ENCODE results near the gene FAU.
A peak's percentile ranks its signal among the peaks of the same experiment; 100 is the strongest.
"Not testable (repeated sequence)": the region's sequence is repeated elsewhere in the genome, so short reads cannot be mapped to it uniquely, and the experiment has no call there.

Gene FAU

GRCh38 chr11:65121865-65122696, at the start of gene FAU, which contains the start of gene MRPL49:
Gene FAU (minus strand): TSS chr11:65122134. CDS start chr11:65121813, 321 bp downstream.
Gene MRPL49 (plus strand): TSS chr11:65122321. CDS start chr11:65122347, 26 bp downstream.
- peak; percentile 97 for DNase-seq

DNA sequence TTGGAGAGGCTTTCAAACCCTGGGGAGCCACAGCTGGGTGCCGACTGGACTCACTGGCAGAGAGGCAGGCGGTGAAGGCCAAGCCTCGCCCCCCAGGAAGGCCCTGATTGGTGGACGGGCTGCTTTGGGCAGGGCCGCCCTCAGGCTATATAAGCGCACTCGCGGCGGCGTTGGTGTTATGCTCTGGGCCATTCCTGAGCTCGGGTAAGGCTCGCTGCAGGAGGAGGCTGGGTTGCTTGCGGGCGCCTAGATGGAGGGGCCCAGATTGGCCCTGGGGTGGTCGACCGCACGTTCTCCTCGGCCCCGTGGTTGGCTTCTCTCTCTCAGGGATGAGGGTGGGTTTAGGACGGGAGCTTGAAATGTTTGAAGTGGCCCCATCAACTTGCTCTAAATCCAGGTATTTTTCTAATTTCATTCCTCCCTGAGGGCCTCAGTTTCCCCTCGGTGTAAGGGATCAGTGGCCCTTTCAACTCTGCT, 48.2 kb upstream of the FAU start, which contains the start of gene SPDYC:
Gene SPDYC, plus strand, starts transcription at position 176 of the 477 bp plus-strand sequence. CDS start 1,125 bp downstream, outside the sequence.
- DNase-seq = no peak

DNA sequence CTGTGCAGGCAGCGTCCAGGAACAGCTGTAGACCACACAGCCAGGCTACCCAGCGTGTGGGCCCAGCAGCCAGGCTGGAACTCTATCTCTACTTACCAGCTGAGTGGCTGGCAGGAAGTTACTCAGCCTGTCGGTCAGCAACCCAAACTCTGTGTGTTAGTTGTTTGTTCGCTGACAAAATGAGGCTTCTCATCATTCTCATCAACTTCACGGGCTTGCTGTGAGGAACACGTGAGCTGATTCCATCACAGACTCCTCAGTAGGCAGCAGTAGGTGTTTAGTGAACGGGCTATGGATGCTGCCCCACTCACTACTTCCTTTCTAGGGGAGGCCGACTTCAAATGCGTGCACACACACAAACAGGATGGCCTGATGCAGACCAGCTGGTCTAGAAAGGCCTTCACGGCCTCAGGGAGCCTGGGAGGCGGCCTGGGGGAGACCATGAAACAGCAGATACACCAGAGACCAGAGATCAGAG, 47.3 kb upstream of the FAU start:
- no peak for DNase-seq

DNA sequence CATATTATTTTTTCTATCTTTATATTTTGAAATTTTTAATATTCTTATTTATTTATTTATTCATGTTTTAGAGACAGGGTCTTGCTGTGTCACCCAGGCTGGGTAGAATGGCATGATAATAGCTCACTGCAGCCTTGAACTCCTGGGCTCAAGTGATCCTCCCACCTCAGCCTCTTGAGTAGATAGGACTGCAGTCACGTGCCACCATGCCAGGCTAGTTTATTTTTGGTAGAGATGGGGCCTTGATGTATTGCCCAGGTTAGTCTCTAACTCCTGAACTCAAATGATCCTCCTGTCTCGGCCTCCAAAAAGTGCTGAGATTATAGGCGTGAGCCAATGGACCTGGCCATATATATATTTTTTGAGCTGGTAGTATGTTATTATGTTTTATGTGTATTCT, 45.7 kb upstream of the FAU start:
- no peak for DNase-seq

DNA sequence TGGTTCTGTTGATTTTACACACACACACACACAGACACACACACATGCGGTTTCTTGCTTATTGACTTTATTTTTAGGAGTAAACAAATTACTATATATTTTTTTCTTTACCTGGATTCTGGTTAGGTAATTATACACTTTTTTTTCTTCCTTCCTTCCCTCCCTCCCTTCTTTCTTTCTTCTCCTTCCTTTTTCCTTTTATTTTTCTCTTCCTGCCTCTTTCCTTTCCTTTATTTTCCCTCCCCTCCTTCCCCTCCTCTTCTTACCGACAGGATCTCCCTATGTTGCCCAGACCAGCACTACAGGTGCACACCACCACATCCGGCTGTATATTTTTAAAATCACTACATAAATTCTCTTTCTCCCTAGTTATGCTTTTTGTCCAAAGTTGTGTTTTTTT, 45.0 kb upstream of the FAU start:
- no peak for DNase-seq

DNA sequence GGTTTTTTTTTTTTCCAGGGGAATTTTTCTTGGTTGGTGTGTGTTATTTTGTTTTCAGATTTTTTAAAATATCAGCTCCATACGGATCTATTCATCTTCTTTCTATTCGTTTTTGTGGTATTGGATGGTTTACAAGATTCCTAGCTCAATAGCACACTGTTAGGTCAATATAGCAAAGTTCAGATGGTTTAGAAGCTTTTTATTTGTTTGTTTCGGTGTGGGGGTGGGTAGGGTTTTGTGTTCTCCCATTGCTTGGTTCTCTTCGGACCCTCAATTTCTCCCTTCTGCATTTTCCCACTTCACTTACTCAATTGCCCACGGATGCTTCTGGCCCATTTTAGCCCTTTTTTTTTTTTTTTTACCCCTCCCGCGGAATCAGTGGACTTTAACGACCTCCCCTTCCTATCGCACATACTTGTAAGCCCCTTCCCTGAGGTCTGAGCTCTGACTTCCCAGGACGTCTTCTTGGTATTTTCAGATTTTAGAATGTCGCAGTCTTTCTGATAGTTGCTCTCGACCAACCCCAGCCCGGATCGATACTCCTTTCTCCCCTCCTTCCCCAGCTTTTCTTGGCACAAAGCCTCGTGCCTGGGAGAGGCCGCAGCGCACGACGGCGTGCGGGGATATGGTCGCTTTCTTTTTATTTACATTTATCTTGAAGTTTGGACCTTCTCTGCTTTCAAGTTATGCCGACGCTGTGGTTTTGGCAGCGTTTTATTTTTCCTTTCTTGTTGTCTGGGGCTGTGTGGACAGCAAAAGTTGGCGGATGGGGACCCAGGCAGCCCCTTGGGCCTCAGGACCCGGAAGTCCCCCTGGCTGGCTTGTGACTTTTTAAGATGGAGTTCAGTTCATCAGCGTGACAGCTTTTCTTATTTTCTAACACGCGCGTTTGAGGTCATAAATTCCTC, 43.7 kb upstream of the FAU start:
- no peak for DNase-seq

DNA sequence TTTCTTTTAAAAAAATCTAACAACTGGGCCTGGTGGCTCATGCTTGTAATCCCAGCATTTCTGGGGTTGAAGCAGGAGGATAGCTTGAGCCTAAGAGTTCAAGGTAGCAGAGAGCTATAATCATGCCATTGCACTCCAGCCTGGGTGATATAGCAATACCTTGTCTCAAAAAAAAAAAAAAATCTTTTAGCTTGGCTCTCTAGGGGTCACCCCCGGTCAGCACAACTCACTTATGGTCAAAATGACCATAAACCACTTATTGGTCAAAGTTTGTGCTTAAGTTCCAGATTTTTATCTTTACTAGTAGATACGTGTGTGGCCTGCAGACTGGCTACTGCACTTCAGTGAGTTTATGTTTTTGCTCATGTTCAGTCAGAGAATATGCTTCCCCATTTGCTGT, 41.8 kb upstream of the FAU start:
- no peak for DNase-seq

DNA sequence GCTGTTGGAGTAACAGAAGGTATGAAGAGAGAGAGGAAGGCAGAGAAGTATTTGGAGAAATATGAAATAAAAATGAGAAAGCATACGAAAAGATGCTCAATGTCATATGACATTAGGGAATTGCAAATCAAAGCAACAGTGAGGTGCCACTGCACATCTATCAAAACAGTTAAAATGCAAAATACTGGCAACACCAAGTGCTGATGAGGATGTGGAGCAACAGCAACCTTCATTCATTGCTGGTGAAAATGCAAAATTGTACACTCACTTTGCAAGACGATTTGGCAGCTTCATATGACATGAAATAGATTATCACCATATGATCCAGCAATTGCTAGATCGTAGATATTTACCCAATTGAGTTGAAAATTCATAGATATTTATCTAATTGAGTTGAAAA, 38.7 kb upstream of the FAU start:
- DNase-seq = no peak

- no peak for DNase-seq
Measured at GRCh38 chr11:65159012-65159411, 37.1 kb upstream of the FAU start.

GRCh38 chr11:65157336-65157735, 35.4 kb upstream of the FAU start:
- no peak for DNase-seq

DNA sequence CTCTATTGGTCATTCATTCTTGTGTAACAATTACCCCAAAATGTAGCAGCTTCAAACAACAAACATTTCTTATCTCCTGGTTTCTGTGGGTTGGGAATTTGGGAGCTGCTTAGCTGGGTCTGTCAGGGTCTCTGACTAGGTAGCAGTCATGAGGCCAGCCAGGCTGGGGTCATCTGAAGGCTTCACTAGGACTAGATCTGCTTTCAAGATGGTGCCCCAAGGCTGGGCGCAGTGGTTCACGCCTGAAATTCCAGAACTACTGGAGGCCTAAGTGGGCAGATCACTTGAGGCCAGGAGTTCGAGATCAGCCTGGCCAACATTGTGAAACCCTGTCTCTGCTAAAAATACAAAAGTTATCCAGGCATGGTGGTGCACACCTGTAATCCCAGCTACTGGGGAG, 35.0 kb upstream of the FAU start:
- DNase-seq = no peak

- no peak for DNase-seq
Measured at GRCh38 chr11:65156256-65156655, 34.3 kb upstream of the FAU start.

- no peak for DNase-seq
Measured at GRCh38 chr11:65152122-65152521, 30.2 kb upstream of the FAU start.

DNA sequence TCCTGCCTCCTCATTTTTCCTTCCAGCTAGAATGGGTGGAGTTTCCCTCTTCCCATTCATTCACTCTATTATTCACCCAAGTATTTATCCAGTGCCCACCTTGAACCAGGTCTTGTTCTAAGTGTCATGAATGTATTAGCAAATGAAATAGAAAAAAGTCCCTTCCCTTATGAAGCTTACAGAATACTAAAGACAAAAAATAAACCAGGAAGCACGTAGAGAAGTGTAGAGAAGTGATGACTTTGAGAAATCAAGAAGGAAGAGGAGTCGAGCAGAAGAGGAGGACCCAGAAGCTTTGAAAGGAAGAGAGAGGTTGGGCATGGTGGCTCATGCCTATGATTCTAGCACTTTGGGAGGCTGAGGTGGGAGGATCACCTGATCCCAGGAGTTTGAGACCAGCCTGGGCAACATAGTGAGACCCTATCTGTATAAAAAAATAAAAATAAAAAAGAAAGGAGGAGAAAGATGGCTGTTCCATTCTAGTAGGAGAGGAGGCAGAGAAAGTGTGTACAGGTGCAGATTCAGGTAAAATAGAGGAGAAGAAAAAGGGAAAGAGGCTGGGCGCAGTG, 29.5 kb upstream of the FAU start:
- DNase-seq = no peak

DNA sequence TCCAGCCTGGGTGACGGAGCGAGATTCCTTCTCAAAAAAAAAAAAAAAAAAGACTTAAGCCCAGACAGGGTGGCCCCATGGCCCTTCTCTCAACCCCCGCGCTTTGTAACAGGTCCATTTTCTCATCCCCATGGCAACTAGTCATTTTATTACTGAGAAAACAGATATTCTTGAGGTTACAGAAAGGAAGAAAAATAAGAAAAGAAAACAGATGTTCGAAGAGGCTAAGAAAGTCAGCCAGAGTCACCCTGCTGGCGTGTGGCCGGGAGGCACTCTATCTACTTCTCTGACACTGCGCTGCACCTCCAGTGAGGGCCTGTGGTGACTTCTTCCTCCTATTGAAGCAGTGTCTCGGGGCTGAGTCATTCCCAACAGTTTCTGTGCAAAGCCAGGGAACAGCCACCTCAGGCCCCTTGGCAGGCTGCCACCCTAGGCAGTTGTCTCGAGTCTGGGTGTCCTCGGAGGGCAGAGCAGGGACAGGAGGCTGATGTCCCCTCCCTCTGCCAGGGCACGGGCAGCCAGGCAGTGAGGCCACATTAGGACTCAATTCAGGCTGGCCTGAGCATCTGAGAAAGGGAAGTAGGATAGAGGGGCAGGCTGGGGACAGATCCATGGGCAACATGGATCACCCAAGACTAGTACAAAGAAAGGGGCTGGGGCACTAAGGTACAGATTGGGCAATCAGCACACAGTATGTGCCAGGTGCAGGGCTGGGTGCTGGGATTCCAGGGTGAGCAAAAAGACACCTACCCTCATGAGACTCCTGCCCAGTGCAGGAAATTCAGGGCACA, 28.8 kb upstream of the FAU start:
- DNase-seq = peak; percentile 38

DNA sequence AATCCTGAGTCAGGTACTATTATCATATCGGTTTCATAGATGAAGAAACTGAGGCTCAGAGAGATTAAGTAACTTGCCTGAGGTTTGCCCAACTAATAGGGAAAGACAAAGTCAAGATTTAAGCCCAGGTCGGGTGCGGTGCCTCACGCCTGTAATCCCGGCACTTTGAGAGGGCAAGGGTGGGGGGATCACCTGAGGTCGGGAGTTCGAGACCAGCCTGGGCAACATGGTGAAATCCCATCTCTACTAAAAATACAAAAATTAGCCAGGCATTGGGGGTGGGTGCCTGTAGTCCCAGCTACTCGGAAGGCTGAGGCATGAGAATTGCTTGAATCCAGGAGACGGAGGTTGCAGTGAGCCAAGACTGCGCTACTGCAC, 28.2 kb upstream of the FAU start:
- DNase-seq = not testable (repeated sequence)

DNA sequence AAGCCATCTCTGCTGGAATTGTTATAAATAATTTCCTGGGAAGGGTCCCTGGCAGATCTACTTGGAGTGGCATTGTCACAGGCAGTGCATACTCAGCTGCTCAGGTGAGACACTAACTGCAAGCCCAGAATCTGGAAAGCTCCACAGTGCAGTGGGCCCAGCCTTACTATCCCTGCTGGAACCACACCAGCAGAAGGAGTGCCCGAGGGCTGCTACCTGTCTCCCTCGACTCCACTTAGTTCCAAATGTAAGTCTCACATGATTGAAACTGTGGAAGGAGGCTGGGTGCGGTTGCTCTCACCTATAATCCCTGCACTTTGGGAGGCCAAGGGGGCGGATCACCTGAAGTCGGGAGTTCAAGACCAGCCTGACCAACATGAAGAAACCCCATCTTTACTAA, 26.7 kb upstream of the FAU start:
- DNase-seq = no peak

- DNase-seq = no peak
Measured at GRCh38 chr11:65147352-65148075, 25.6 kb upstream of the FAU start.

DNA sequence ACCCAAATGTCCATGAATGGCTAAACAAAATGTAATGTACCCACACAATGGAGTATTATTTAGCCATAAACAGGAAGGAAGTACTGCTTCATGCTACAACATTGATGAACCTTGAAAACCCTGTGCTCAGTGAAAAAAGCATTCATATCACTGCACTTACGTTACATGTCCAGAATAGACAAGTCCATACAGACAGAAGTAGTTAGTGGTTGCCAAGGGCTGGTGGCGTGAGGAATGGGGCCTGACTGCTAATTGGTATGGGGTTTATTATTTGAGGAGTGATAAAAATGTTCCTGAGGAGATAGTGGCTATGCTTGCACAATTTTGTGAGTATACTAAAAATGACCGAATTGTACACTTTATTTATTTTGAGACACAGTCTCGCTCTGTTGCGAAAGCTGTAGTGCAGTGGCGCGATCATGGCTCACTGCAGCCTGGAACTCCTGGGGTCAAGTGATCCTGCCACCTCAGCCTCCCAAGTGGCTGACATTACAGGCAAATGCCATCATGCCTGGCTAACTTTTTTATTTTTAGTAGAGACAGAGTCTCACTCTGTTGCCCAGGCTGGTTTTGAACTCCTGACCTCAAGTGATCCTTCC, 20.1 kb upstream of the FAU start:
- no peak for DNase-seq

GRCh38 chr11:65136515-65137096, 14.7 kb upstream of the FAU start:
- no peak for DNase-seq

Measured in amniotic stem cell (primary cell).